Measurements from ENCODE around the gene CLN3. TPM values are rescaled to one million over a fixed set of nuclear protein-coding genes. Genes with fewer than 3 reads are reported as not detected.

The CLN3 gene
- total RNA-seq, 1 experiment from 2014 or later, result 41.0 TPM

DNA sequence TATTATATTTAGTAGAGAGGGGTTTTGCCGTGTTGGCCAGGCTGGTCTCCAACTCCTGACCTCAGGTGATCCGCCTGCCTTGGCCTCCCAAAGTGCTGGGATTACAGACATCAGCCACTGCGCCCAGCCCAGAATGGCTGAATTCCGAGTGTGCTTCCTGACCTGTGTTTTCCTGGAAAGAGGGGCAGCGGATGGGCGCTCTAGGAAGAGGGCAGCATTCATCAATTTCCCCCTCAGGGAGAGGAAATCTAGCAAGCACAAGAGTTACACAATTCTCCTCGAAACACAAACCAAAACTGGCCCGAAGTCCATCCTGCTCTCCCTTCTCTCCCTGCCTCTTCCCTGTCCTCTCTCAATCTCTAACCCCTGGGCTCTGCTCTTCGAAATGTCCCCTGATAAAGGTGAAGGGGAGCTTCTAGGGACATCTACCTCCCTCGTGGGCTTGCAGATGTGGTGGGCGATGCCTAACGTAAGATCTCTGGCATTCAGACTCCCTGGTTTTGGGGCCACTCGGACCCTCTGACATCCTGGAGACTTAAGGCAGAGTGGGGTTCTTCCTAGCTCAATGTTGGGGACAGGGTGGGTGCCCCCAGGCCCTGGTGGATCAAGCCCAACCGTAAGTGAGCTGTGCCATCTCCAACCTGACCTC, 13.7 kb upstream of the CLN3 start:
- Mint-ChIP-seq H3K9me3 (ENCODE audit: unreplicated experiment) (no peaks in the 10 kb centered on the region), H3K36me3 (ENCODE audit: insufficient read depth, unreplicated experiment) (no peaks in the 10 kb centered on the region), H3K27ac (ENCODE audit: unreplicated experiment) (no peak overlapping the region), H3K27me3 (ENCODE audit: insufficient read depth, unreplicated experiment) (no peaks in the 10 kb centered on the region), H3K4me1 (ENCODE audit: low read depth, unreplicated experiment) (no peaks in the 10 kb centered on the region), H3K4me3 (ENCODE audit: unreplicated experiment) (no peak overlapping the region)
- H3K9me3 ChIP-seq, result no peaks in the 10 kb centered on the region
- peaks cover 11% of the 10 kb centered on the region for H3K4me1 ChIP-seq
- H3K4me3 ChIP-seq (ENCODE audit: low read depth, low read length), result no peak overlapping the region
- BruUV-seq (replicated peaks), result no TSS peak
- ChIA-PET CTCF (no interaction called here), POLR2A (no interaction called here)
- intact Hi-C loops (cut with micrococcal nuclease; ENCODE audit: unreplicated experiment), result loop anchor here (2.0 kb wide), 1 partner anchor 15 kb away; no protein-coding TSS in a partner anchor
- no peaks in the 10 kb centered on the region for H3K36me3 ChIP-seq (ENCODE audit: control insufficient read depth, insufficient read depth, low read length)
- no peaks in the 10 kb centered on the region; the same call in 1 of the 2 replicates for H3K27me3 ChIP-seq (replicated peaks; ENCODE audit: control insufficient read depth, insufficient read depth, low read length)
- TF ChIP-seq, protein P1, sequence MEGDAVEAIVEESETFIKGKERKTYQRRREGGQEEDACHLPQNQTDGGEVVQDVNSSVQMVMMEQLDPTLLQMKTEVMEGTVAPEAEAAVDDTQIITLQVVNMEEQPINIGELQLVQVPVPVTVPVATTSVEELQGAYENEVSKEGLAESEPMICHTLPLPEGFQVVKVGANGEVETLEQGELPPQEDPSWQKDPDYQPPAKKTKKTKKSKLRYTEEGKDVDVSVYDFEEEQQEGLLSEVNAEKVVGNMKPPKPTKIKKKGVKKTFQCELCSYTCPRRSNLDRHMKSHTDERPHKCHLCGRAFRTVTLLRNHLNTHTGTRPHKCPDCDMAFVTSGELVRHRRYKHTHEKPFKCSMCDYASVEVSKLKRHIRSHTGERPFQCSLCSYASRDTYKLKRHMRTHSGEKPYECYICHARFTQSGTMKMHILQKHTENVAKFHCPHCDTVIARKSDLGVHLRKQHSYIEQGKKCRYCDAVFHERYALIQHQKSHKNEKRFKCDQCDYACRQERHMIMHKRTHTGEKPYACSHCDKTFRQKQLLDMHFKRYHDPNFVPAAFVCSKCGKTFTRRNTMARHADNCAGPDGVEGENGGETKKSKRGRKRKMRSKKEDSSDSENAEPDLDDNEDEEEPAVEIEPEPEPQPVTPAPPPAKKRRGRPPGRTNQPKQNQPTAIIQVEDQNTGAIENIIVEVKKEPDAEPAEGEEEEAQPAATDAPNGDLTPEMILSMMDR (IDR thresholded peaks at IDR 0.05; ENCODE audit: insufficient read depth in 1 of 2, low read depth in 1 of 2, low read length in 1 of 2, severe bottlenecking in 1 of 2, unreplicated experiment in 1 of 2), result no peak
- no peak for DNase-seq

GRCh38 chr16:28504707-28505404, 13.0 kb upstream of the CLN3 start:
- no TSS peak for BruUV-seq (replicated peaks)
- CTCF ChIA-PET, result no interaction called here
- H3K27me3 Mint-ChIP-seq (ENCODE audit: insufficient read depth, unreplicated experiment), result no peaks in the 10 kb centered on the region
- intact Hi-C loops (cut with micrococcal nuclease; ENCODE audit: unreplicated experiment), result loop anchor here (2.0 kb wide), 1 partner anchor 14 kb away; no protein-coding TSS in a partner anchor
- TF ChIP-seq, protein P1 (IDR thresholded peaks at IDR 0.05; ENCODE audit: insufficient read depth in 1 of 2, low read depth in 1 of 2, low read length in 1 of 2, severe bottlenecking in 1 of 2, unreplicated experiment in 1 of 2), result no peak
- Histone ChIP-seq H3K27me3 (replicated peaks; ENCODE audit: control insufficient read depth, insufficient read depth, low read length) (no peaks in the 10 kb centered on the region; the same call in 1 of the 2 replicates), H3K9me3 (no peaks in the 10 kb centered on the region), H3K4me1 (peaks cover 11% of the 10 kb centered on the region), H3K36me3 (ENCODE audit: control insufficient read depth, insufficient read depth, low read length) (no peaks in the 10 kb centered on the region), H3K4me3 (ENCODE audit: low read depth, low read length) (no peak overlapping the region)
- no peaks in the 10 kb centered on the region for H3K4me1 Mint-ChIP-seq (ENCODE audit: low read depth, unreplicated experiment)
- POLR2A ChIA-PET, result no interaction called here
- peak; percentile 63 to 71 for DNase-seq
- H3K4me3 Mint-ChIP-seq (ENCODE audit: unreplicated experiment), result no peak overlapping the region
- no peaks in the 10 kb centered on the region for H3K9me3 Mint-ChIP-seq (ENCODE audit: unreplicated experiment)
- no peak overlapping the region for H3K27ac Mint-ChIP-seq (ENCODE audit: unreplicated experiment)
- H3K36me3 Mint-ChIP-seq (ENCODE audit: insufficient read depth, unreplicated experiment), result no peaks in the 10 kb centered on the region

- no peak overlapping the region for H3K4me3 ChIP-seq (ENCODE audit: low read depth, low read length)
- DNase-seq, result no peak
- ChIA-PET POLR2A (interaction anchor here (0.6 kb wide), 1 partner anchor 12 kb away, joined by 4 read pairs; the partner anchor contains the start of gene CLN3), CTCF (interaction anchor here (1.1 kb wide), 1 partner anchor 13 kb away, joined by 3 read pairs; no protein-coding TSS in a partner anchor)
- intact Hi-C loops (cut with micrococcal nuclease; ENCODE audit: unreplicated experiment), result loop anchor here (2.0 kb wide), 1 partner anchor 13 kb away; no protein-coding TSS in a partner anchor
- no peaks in the 10 kb centered on the region for H3K9me3 ChIP-seq
- H3K36me3 ChIP-seq (ENCODE audit: control insufficient read depth, insufficient read depth, low read length), result no peaks in the 10 kb centered on the region
- Mint-ChIP-seq H3K9me3 (ENCODE audit: unreplicated experiment) (no peaks in the 10 kb centered on the region), H3K27ac (ENCODE audit: unreplicated experiment) (no peak overlapping the region), H3K4me3 (ENCODE audit: unreplicated experiment) (no peak overlapping the region), H3K27me3 (ENCODE audit: insufficient read depth, unreplicated experiment) (no peaks in the 10 kb centered on the region), H3K36me3 (ENCODE audit: insufficient read depth, unreplicated experiment) (no peaks in the 10 kb centered on the region), H3K4me1 (ENCODE audit: low read depth, unreplicated experiment) (no peaks in the 10 kb centered on the region)
- peaks cover 11% of the 10 kb centered on the region for H3K4me1 ChIP-seq
- no peaks in the 10 kb centered on the region; the same call in 1 of the 2 replicates for H3K27me3 ChIP-seq (replicated peaks; ENCODE audit: control insufficient read depth, insufficient read depth, low read length)
- BruUV-seq (replicated peaks), result no TSS peak
- TF ChIP-seq, protein P1 (IDR thresholded peaks at IDR 0.05; ENCODE audit: insufficient read depth in 1 of 2, low read depth in 1 of 2, low read length in 1 of 2, severe bottlenecking in 1 of 2, unreplicated experiment in 1 of 2), result no peak
Observed at GRCh38 chr16:28503470-28504259, 11.8 kb upstream of the CLN3 start.
